Limb (tissue), 2 donors: ENCODE results near the gene TMED3.
"Not testable (repeated sequence)": the region's sequence is repeated elsewhere in the genome, so short reads cannot be mapped to it uniquely, and the experiment has no call there.

Experiments
- DNase-seq, 2 donors: peaks; one replicate each; pipeline ENCODE4 v3.0.0-alpha.2; 2016; ENCODE audit errors: extremely low spot score in 2 of 2

The TMED3 gene

DNA sequence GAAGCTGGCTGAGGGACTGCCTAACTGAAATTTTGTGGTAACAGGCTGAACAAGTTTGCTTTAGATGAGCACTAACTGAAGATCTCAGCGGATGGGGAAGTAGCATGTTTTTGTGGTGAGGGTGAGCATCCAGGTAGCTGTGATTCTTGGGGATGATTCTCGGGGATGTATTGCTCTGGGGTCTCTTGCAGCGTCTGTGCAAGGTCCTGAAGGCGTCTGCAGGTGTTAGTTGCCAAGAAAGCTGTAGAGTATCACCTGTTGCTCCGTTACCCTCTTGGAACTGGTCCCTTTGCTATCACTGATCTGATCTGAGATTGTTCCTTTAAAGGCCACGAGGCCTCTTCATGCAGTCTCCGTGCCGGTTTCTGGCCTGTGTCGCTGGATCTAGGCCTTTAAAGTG is 6.0 kb downstream of the TMED3 start:
- DNase-seq, result no peak

DNA sequence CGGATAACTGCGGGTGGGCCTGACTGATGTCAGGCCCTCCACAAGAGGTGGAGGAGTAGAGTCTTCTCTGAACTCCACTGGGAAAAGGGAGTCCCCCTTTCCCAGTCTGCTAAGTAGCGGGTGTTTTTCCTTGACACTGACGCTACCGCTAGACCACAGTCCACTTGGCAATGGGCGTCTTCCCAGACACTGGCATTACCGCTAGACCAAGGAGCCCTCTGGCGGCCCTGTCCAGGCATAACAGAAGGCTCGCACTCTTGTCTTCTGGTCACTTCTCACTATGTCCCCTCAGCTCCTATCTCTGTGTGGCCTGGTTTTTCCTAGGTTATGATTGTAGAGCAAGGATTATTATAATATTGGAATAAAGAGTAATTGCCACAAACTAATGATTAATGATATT is 9.1 kb downstream of the TMED3 start:
- DNase-seq, result not testable (repeated sequence)

DNA sequence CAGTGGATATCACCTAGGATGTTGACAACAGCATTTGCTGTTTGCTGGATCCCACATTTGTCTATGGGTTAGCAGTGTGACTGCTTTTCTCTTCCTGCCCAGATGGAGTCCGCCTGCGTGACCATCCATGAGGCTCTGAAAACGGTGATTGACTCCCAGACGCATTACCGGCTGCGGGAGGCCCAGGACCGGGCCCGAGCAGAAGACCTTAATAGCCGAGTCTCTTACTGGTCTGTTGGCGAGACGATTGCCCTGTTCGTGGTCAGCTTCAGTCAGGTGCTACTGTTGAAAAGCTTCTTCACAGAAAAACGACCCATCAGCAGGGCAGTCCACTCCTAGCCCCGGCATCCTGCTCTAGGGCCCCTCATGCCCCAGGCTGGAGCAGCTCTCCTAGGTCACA is 11.0 kb downstream of the TMED3 start:
- DNase-seq, result no peak

DNA sequence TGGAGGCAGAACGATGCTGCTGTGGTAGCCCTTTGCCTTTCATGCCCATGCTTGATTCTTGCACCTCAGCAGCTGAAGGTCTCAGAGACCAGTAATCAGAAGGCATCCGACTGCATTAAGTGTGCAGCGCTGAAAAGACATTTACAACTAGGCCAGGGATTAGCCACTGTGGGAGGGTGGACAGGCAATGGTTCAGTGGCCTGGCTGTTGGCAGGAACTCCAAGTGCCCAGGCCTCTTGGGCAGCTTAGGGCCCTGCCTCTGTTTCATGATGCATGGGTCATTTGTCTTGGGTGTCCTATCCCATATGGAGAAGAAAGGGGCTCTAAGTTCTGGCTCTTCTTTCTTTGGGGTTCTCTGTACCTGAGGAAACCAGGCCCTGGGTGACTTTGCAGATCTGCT is 11.4 kb downstream of the TMED3 start:
- DNase-seq, result no peak

DNA sequence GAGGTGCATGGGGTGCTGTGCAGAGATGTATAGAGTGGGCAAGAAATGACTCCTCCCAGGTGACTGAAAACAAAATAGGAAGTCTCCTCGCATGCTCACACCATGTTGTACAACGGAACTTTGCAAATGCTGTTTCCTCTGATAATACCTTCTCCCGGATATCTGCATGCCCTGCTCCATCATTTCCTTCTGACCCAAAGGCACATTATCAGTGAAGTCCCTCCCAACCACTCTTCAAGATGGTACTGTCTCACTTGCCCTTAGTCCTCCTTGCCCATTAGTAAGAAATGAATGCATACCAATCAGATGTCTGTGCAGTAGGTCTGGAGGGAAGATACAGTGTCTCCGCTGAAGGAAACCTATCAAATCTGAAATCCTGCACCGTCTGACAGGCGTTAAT is 12.0 kb downstream of the TMED3 start:
- DNase-seq, result no peak

DNA sequence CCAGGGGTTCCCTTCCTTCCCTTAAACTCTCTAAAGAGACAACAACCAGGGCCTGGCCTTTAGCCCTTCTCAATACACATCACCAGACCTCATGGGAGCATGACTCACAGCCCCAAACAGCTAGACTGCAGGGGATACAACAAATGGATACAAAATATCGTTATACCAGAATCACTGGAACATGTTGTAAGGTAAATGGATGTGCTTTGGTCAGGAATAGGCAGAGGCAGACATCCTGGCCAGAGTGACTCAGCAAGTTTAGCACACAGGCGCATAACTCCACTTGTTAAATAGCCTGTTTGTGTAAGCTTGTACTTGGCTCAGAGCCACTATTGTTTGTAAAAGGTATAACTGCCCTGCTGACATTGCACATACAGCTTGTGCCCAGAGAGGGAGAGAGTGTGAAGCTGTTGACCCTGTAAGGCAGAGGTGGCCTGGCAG is 18.3 kb downstream of the TMED3 start:
- no peak for DNase-seq

DNA sequence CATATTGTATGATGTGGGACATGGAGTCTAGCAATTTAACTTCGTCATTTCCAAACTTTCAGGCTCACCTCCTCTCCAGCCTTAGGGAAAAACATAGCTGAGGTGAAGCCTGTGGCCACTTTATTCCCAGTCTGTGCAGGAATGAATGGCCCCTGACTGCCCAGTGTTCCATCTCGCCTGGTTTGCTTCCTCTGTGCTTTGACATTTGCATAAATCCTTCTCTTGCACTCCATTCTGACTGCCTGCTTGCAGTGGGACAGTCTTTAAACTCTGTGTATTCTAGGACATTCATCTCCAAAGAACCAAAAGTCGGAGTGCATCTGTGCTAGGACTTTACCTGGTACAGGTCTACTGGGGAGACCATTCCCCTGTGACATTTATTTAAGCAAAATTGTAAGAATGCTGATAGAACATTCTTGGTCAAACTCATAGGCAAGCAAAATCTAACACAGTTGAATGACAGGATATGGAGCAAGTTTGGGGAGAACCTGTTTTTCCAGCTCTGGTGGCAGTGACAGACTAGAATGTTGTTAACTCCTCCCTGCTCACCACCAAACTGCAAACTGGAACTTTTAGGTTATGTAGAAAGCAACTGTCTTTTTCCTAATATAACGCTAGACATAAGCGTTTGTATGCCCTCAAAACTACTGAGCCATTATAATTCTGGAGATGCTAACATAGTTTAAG is 22.1 kb downstream of the TMED3 start:
- DNase-seq, result no peak

DNA sequence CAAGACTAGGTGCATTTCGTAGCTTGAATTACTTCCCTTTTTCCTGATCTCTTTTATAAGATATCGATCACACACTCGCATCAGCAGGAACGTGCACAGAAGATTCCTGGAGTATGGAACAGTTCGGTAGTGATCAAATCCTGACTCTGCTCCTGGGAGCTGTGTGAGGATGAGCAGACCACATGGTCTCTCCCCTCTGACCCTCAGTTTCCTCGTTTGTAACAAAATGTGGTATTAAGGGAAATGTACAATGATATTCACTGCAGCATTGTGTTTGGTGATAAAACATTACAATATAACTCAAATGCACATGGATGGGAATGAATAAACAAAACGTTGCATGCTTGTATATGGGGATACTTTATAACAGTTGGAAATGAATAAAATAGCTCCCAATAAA is 26.7 kb downstream of the TMED3 start:
- DNase-seq, result no peak

DNA sequence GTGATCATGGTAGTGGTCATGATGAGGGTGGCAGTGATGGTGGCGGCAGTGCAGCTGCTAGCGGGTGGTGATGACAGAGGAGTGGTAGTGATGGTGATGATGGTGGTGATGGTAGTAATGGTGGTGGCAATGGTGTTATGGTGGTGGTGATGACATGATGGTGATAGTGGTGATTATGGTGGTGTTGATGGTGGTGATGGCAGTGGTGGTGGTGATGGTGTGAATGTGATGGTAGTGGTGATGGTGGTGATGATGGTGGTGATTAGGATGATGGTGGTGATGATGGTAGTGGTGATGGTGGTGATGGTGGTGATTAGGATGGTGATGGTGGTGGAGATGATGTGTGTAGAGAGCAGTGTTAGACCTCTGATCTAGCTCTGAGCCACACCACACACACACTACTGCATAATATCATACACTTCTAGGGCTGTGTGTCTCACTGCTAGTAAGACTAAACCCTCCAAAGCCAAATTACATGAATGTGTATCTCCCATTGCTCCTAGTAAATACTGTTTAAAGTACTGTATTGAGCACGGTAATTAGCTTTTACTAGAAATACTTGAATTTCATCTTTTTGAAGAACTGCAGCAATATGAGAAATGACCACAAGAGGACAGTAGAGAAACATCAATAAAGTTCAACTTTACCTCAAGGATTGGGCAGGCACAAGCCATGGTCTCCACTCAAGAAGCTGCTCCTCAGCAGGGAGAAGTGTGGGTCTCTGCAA is 28.8 kb downstream of the TMED3 start:
- DNase-seq, result peak in 1 of 2 donors; percentile 31

DNA sequence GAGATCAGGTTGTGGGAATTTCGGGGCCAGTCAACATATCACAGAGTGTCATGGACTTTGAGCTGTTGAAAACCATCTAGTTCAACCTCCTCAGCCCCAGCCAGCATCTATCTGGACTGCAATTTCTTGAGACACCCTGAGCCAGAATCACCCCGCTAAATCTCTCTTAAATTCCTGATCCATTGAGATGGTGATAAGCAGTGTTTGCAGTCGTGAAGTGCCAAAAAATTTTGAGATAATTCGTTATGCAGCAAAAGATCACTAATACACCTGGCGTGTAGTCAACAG is 29.3 kb downstream of the TMED3 start:
- no peak for DNase-seq

DNA sequence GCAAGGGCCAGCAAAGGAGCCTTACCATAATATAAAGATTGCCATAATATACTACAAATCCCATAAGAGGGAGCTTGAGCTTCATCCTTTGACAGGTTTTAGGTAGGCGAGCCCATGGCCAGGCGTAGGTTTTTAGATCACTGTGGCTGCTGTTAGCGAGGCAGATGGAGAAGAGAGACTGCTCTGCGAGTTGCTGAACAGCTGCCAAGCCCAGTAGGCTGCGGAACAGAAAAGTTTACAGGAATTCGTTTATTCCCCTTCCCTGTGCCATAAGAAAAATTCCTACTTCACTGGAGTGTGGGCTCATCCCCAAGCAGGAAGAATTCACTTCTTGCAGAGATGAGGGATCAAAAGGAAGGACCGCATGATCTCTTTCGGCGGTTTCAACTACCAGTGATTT is 30.5 kb downstream of the TMED3 start:
- DNase-seq, result no peak

DNA sequence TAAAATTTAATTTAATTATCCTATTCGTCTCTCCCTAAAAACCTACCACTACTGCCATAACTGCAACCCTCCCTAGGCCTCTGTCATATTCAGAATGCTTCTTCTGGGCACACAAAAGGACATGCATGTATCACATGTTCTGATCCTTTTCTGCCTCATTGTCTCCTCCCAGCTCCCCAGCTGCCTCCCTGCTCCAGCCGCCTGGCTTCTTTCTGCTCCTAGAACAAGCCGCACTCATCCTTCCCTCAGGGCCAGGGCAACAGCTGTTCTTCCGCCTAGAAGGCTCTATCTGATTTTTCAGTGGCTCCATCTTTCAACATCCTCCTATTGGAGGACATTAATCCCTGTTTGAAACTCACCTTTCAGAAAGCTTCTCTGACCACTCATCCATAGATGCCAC is 38.6 kb downstream of the TMED3 start:
- DNase-seq, result peak in 1 of 2 donors; percentile 6

DNA sequence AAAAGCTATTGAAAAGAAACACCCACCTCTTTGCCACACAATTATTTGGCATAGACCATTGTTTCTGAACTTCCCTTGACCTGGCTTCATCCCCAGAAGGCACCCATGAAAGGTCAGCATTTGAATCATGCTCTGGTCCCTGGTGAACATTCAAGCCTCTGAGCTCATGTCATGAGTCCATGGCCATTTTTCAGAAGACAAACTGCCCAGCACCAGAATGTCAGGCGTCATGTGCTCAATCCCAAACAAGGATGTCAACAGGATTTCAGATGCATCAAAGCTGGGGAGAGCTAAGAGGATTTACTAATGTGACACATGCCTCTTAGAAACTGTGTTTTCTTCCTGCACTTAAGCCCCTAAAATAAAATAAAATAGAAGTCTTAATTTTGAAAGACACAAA is 41.3 kb downstream of the TMED3 start:
- no peak for DNase-seq

DNA sequence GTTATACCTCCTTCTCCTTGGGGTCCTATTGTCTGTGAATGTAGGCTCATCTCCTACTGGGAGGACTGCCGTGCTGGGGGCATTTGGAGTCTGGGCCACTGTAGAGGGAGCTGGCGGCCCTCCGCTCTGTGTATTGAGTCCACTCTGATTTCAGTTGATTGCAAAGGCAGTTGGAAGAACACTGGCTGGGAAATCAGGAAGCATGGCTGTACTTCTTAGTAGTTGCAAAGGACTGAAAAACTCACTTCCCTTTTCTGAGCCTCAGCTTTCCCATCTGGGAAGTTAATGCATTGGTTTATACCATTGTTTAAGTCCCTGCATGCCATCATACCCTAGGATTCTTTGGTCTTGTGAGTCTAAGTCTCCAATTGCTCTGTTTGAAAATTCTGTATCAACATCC is 46.7 kb downstream of the TMED3 start:
- no peak for DNase-seq

DNA sequence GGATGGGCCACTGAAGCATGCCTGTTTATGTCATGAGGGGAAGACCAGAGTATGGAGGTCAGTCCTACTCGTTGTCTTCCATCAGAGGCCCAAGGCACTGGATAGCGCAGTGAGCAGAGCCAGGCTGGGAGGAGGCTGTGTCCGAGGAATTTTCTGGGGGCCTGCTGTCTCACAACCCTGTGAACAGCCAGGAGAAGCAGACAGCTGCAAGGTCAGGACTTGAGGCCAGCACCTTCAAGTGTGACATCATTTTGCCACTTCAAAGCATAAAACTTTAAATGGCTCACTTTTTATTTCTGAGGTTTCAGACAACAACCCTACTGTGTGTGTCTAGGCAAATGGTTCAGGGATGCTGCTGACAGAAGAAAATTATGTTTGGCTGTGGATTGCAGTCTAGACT is 47.2 kb downstream of the TMED3 start:
- no peak for DNase-seq

DNA sequence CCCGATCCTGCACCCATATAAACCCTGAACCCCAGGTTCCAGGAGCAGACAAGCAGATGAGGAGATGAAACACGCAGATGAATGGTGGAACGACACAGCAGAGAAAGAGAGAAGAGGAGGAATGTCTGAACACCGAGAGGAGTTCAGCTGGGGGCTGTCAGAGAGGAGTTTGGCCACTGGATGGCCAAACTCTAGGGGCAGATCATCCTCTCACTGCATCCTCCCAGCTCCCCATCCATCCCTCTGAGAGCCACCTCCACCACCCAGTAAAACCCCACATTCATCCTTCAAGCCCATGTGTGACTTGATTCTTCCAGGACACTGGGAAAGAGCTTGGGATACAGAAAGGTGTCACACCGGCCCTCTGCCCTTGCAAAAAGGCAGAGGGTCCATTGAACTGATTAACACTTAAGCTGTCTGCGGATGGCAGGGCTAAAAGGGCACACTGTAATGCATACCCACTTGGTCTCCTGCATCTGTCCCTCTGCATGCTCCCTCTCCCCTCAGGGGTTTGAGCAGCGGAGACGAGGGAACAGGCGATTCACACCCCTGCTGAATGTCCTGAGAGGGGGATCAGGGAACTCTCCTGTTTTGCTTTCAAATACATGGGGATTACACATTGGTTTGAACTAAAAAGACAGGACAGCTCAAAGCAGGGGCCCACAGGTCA is 53.8 kb downstream of the TMED3 start:
- DNase-seq, result no peak

DNA sequence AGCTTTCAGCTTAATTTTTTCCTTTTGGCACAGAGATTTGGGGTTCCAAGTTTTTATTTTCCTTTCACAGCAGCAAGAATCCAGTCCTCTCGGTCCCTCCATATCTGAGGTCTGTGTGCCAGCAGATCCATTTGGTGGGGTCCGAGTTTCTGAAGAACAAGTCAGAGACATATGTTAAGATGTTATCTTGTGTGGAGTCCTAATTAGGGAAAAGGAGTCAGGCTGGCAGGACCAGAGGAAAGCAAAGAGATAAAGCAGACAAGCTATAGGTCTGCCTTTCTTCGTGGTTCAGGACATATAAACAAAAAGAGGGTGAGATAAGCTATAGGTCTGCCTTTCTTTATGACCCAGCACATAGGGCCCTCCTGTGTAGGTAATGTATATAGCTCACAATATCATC is 54.9 kb downstream of the TMED3 start:
- no peak for DNase-seq

DNA sequence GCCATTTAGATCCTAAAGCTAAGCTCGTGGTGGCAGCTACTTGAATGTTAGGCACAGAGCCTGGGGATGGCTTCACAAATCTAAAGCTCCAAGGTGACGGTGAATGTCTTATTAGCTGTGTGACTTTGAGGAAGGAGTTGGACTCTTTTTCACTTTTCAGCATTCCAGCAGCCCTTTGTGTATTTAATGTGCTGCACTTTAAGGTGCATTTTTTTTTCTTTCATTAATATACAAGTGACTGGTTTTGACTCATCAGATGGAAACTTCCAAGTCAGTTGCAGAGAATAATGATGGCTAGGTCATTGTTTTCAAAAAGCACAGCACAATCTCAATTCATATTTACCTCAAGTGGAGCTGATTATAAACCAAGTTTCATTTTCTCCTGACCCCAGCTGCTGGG is 55.8 kb downstream of the TMED3 start:
- DNase-seq, result no peak

DNA sequence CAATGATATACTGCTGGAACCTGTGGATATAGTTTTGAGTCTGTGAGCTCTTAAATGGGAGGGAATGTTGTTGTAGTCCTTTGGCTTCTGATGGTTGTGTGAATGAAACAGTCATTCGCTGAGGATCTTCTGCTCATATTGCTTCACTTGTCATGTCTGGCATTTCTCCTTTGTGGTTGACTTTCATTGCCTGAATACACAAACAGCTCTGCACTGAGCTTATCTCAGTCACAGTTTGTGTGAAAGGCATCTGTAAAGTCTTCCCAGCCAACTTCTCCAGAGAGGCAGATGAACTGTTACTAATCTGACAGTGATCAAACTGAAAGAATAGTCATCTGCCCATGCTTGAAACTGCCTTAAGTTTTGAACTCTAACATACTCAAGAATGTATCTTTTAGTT is 59.8 kb downstream of the TMED3 start:
- DNase-seq, result no peak

DNA sequence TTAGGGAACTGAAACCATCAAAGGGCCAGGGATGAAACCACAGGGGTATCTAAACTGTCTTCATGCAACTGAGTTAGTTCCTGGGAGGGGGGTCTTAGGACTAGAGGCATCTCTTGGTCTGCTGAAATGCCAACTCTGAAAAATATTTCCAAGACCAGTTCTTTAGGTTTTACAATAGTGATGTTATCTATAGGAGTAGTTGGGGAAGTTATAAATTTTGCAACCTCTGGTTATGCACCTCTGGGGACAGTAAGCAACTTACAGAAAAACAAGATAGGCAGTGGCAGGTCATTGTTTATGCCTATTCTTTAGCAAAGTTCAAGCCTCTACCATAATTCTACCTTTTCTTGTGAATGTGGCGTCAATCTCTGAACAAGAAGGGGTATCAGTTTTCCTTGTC is 60.7 kb downstream of the TMED3 start:
- no peak for DNase-seq

DNA sequence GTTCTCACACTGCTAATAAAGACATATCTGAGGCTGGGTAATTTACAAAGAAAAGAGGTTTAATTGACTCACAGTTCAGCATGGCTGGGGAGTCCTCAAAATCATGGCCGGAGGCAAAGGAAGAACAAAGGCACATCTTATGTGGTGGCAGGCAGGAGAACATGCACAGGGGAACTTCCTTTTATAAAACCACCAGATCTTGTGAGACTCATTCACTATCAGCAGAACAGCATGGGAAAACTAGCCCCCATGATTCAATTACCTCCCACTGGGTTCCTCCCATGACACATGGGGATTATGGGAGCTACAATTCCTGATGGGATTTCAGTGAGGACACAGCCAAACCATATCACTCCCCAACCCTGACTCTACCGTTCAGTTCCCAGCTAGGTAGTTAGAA is 61.5 kb downstream of the TMED3 start:
- no peak for DNase-seq
